Jurkat, Clone E6-1 (cell line): ENCODE results near the gene FXYD4.

Experiments
- DNase-seq: peaks from one replicate; pipeline ENCODE4 v3.0.0-alpha.2; 2011; ENCODE audit warnings: low read depth, low spot score
- H3K4me3 ChIP-seq: 2 replicates; pipeline ENCODE4 v1.5.1; 2011; ENCODE audit warnings: mild to moderate bottlenecking, low read length, control low read depth, moderate library complexity

The FXYD4 gene

DNA sequence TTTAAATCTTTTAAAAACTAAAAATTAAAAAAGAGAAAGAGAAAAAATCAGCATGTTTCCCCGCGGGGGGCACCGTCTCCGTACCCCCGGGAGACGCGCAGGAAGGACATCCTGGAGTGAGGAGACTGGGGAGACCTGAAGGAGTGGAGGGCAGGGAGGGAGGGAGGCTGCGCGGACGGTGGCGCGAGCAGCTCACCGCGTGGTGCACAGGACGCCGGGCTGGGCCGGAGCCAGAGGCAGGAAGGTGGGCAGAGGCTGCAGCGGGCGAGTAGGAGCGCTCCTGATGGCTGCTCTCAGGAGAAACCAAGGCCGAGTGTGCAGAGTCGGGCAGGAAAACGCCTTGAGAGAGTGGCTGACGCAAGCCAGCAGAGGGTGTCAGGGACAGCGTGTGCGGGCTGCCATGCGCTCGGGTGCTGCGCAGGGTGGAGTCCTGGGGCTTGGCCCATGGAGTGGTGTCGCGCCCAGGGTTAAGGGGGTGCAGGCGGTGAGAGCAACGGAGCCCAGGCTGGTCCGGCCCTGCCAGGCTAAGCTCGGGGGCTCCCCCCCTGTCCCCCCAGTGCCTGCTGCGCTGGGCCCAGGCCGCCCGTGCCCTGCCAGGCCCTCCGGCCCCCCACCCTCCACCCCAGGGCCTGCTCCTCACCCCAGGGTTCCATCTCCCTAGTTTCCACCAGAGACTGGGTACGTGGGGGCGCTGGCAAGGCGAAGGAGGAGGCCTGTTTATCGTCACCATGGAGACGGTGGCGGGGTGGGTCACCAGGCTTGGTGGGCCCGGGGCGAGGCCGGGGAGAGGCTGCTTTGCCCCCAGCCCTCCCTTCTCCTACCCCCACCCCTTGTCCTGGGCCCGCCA lies 28.9 kb upstream of the FXYD4 start:
- DNase-seq = no peak
- no peak overlapping the region for H3K4me3 ChIP-seq

DNA sequence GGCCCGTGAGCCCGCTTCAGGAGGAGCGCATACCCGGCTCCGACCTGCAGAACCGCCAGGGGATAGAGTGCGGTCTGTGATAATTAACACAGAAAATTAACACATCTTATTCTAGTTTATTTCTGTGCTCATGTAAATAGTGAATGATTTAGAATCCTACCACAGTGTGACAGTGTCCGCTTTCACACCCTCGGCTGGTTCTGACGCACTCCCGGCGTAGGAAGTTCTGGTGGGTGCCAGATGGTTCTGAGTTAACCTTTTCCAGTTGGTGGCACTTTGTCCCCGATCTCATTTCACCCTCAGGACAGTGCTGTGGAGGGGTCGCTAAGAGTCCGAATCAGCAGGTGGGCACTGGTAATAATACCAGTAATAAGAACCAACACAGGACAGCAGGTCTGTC lies 28.3 kb upstream of the FXYD4 start:
- no peak for DNase-seq
- no peak overlapping the region for H3K4me3 ChIP-seq

DNA sequence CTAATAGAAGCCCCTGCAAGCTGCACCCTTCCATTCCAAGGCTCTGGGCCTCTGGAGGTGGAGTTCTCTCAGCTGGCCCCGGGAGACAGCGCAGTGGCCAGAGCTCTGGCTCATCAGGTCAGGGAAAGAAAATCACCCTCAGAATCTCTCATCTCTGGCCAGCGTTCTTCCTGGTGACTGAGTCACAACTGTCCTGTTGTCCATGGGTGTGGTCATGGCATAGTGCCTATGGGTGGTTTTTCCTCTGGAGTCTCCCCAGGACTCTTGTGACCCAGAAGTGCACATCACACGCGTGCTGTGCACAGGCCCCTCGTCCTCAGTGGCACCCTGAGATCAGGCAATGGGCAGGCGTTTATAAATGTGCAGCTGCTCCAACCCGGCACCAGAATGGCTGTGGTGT lies 27.4 kb upstream of the FXYD4 start:
- H3K4me3 ChIP-seq = no peak overlapping the region
- no peak for DNase-seq

DNA sequence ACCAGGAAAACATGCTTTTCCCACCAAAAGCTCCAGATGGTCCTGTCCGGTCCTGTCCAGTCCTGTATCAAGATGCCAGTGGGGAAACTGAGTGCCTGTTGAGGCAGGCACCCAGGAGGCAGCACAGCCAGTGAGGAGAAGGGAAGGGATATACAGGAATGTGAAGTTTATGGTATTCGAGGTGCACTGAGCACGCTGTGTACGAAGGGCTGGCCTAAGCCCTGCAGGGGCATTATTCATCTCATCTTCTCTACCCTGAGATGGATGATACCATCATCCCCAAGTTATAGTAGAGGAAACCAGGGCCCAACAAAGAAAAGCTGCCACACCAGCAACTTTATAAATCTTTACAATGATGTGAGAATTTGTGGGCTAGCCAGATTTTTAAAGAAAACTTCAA lies 23.4 kb upstream of the FXYD4 start:
- DNase-seq = no peak
- no peak overlapping the region for H3K4me3 ChIP-seq

DNA sequence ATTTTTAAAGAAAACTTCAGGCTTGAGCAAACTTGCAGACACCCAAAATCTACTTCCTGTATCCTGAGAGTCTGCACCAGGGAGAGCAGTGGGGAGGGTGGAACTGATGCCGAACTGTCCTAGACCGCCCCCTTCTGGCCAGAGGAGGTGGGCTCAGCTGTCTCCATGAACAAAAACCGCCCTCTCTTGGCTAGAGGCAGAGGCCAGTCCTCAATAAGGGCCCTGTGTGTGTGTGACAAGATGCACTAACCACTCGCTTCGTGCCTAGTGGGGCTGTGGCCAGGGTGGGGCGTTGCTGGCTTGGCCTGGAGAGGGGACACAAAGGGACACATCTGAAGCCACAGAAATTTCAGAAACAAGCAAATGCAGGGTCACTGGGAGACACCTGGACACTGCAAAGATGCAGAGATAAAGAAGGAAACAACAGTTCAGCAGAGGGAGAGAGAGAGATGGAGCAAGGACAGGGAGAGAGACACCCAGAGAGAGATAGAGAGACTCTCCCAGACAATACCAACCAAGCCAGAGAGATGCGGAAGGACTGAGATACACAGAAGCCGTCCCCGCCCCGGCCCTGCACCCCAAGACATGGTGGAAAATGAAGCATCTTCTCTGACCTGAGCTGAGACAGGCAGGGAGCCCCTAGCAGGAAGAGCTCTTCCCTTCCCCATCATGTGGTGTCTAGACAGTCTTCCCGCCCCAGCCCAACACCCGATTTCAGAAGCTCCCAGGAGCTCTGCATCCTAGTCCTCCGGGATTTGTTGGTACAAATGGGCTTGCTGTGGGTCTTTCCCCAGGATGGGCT lies 22.7 kb upstream of the FXYD4 start:
- DNase-seq = peak; percentile 82
- H3K4me3 ChIP-seq = no peak overlapping the region

DNA sequence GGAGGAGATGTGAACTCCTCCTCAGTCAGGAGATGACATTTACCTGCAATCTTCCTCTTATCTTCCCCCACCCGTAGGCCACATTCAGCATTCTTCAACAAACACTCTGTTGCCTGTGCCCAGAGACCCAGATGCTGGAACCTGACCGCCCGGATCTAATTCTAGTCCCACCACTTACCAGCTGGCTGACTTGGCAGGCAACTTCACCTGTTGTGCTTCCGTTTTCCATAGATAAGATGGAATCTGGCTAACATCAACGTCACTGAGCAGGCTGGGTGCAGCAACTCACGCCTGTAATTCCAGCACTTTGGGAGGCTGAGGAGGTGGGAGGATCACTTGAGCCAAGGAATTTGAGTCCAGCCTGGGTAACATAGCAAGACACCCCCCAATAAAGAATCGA lies 21.3 kb upstream of the FXYD4 start:
- DNase-seq = no peak
- H3K4me3 ChIP-seq = no peak overlapping the region

DNA sequence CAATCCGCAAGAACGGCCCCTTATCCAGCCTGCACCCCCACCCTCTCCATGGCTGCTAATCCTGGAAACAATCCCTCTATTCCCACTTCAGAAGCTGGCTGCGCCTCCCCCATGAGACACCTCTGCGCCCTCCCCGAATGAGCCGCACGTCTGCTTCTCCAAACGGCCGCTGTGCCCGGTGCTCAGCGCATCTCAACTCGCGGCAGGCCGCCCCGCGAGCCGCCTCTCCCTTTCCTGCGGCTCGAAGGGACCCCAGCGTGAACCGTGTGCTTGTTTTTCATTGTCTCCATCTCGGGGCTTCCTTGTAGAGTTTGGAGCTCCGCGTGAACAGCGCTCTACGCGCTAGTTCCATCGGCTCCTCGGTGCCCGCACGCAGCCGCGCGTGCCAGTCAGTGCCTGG lies 20.8 kb upstream of the FXYD4 start:
- no peak overlapping the region for H3K4me3 ChIP-seq
- no peak for DNase-seq

DNA sequence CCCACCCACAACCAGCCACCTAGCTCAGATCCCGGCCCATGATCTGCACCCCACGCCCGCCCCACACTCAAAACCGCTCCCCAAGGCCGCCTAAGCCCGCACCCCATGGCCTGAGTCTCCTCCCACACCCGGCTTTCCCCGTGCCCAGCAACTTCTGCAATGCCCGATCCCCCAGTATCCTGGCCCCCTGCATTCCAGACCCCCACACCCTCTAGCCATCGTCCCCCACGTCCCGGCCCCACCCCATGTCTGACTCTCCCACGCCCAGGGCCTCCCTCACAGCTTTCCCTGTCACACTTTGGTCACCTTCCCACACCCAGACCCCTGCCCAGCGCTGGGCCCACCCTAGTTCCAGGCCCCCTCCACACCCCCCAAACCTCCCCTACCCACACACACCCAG lies 20.1 kb upstream of the FXYD4 start:
- DNase-seq = no peak
- H3K4me3 ChIP-seq = no peak overlapping the region

DNA sequence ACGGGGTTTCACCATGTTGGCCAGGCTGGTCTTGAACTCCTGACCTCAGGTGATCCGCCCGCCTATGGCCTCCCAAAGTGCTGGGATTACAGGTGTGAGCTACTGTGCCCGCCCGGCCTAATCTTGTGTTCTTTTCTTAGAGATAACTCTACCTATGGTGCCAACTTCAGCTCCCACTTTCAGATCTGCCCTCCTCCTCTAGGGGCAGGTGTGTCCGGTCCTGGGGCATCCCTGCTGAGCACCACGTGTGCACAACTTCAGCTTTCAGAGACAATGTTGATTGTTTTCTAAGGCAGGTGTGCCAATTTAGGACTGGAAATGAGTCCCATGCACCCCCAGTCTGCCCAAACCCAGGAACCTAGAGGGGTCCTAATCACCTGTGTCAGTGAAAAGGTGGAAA lies 18.5 kb upstream of the FXYD4 start:
- no peak overlapping the region for H3K4me3 ChIP-seq
- DNase-seq = no peak

DNA sequence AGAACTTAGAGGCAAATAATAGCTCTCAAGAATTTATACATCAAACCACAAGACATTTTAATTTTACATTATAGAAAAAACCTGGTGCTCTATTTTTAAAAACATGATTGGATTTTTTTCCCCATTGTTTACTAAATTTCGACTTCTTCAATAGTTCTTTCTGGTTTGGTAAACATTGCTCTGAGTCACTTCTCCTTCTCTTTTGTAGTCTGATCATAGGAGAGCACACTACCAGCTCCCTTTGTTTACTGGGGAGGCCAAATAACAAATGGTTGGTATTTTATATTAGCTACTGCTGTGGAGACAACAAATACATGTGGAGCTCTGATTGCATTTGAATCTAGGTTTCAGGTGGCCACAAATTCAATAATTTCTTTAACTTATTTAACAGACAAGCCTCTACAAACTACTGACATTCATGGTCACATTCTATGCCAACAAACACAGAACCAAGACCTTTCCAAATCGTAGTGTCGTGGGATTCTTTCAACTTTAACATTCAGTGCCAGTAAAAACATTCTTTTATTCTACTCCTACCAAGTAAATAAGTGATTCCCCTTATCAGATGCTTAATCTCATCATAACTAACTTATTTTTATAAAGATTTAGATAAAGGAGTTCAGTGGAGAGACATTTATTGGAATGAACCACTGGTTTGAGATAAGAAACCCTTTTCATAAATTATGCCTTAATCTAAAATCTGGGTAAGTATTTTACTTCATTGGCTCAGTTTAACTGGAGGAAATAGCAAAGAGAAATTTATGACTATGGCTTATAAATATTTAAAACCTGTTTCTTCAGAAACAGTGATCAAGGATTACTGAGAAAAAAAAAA lies 17.7 kb upstream of the FXYD4 start:
- no peak for DNase-seq
- no peak overlapping the region for H3K4me3 ChIP-seq

DNA sequence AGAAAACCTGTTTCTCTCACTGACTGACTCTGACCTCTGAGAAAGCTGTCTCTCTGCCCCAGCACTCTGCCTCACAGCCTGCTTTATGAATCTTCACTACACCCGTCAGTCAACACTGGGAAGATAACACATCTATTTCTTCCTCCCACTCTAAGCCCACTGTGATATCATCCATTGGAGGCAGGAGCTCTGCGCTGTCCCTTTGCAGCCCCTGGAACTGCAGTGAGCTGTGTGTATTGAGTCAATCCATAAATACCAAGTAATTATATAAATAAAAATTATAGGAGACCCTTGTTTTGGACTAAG lies 17.2 kb upstream of the FXYD4 start:
- no peak overlapping the region for H3K4me3 ChIP-seq
- no peak for DNase-seq

DNA sequence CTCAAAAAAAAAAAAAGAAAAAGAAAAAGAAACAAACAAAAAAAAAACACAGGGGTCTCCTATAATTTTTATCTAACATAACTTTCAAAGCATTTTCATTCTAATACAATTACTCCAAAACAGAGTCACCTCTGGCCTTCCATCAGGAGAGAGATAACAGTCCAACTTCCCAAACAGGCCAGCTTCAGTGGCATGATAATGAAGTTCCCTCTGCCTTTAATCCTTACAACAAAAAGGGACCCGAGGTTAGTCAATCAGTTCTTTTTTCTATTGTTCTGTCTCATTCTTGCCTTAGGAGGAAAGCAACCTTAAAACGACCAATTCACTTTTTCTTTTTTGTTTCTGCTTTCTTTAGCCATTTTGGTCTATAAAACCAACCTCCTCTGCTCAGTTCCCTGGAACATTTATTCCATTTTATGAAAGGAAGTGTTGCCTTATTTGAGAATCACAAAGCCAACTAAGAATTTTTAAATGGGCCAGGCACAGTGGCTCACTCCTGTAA lies 16.5 kb upstream of the FXYD4 start:
- no peak for DNase-seq
- H3K4me3 ChIP-seq = no peak overlapping the region

DNA sequence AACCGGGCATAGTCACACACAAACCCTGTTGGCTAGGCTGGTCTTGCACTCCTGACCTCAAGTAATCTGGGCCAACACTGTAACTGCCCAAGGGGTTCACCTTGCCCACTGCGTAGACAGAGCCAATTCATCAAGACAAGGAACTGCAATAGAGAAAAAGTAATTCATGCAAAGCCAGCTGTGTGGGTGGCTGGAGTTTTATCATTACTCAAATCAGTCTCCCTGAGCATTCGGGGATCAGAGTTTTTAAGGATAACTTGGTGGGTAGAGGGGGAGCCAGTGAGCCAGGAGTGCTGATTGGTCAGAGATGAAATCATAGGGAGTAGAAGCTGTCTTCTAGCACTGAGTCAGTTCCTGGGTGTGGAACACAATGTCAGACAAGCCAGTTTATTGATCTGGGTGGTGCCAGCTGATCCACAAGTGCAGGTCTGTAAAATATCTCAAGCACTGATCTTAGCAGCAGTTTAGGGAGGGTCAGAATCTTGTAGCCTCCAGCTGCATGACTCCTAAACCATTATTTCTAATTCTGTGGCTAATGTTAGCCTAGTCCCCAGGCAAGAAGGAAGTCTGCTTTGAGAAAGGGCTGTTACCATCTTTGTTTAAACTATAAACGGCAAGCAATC lies 15.6 kb upstream of the FXYD4 start:
- DNase-seq = no peak
- no peak overlapping the region for H3K4me3 ChIP-seq

DNA sequence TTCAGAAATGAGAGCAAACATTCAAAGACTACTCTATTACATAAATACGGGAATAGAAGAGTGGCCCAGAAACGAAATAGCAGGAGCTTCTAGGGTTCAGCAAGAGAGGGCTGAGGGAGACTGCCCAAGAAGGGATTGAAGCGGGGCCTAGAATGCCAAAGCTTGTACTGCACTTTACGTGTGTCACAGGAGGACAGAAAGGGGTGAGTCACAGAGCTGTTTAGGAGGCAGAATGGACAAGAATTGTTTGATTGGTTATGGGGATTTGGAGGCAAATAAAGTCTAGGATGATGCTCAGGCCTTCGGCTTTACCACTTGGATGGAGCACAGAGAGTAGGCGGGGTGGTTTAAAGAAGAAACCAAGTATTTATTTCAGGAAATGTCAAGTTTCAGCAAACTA lies 11.3 kb upstream of the FXYD4 start:
- no peak for DNase-seq

DNA sequence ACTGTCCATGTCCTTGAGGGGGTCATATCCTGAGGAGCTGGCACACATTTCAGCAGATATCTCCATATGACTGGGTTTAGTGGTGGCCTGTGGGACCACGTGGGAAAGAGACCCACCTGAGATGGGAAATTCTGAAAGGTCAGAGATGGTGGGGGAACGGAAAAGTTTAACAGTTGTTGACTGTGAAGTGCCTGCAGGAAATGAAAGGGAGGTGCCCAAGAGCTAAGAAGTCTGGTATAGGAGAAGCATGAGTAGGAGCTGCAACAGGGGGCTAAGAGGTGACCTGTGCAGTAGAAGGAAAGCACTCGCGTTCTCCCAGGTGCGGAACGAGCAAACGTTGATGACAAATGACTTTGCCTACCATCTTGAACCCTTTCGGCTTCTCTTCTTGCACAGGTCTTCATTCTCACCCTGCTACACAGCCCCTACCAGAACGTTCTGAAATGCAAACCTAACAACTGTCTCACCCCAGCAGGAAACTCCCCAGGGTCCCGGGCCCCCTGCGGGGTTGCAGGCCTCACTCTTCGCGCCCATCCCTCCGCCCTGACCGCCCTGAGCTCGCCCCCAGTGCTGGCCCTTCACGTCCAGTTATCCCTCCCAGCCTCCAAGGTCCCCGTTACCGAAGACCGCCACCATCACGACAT lies 9.8 kb upstream of the FXYD4 start:
- peak overlapping the region; percentile 60 for H3K4me3 ChIP-seq
- no peak for DNase-seq

More for the DNA sequence above, 11.3 kb upstream of the FXYD4 start:
- no peak overlapping the region for H3K4me3 ChIP-seq

DNA sequence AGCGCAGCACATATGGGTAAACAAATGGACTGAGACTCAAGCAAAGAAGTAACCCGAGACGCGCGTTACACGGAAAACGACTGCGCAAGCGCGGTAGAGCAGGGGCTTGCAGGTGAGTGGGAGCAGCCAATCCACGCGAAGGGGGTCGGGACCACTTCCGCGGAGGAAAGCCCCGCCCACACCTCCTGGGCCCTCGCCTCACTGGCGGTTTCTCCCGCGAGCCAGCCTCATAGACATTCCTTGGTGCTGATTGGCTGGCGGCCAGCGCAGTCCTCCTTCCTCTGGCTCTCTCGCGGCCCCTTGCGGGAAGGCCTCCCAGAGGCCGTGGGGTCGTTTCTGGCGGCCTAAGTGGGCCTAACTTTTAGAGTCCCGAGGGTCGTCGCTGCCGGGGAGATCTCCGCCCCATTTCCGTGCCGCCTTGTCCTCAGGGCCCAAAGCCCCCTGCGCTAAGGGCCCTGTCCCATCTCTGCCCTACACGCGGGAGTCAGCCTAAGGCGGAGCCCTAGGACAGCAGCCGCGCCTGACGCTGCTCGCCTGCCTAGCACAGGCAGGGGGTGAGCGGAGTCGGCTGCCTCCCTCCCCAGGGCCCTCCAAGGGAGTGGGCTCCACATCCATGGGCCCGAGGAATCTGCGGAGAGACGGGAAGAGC lies 9.1 kb upstream of the FXYD4 start:
- H3K4me3 ChIP-seq = peak overlapping the region; percentile 60
- peak; percentile 81 for DNase-seq

DNA sequence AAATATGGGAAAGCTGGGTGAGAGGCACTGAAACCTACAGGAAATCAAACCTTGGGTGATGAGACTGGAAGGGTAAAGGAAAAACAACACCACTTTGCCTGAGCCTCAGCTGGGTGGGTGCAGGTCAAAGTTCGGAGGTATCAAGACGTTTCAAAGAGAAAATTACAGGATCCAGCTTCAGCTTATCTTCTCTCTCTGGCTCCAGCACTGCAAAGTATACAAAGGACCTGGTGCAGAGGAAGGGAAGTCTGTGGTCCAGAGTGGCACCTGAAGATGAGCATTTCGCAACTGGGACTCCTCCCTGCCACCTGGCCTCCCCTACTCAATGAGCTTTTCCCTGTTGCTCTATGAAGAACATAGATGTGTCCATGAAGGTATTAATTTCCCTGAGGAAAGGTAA lies 6.4 kb upstream of the FXYD4 start:
- H3K4me3 ChIP-seq = no peak overlapping the region
- DNase-seq = no peak

DNA sequence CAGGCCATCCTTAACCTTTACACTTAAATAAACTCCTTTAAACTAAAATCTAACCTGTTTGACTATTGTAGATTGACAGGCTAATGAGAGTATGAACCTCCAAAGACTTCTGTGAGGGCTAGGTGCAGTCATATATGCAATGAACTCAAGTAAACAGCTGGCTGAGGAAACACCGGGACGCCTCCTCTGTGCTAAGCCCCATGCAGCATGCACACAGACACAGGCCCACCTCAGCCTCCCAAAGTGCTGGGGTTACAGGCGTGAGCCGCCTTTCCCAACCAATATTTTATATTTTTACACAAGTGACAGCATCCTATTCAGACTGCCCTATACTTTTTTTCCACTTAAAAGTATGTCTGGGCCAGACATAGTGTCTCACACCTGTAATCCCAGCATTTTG lies 1.5 kb upstream of the FXYD4 start:
- no peak overlapping the region for H3K4me3 ChIP-seq
- no peak for DNase-seq
